Loucy (cell line): ENCODE measurements around the gene MPZ.

Experiments used
- EZH2phosphoT487 ChIP-seq: fragments of 200-600 bp; IDR thresholded peaks from 2 replicates; pipeline ENCODE4 v1.6.1; 2018; ENCODE audit warnings: antibody characterized with exemption, mild to moderate bottlenecking, moderate library complexity, borderline replicate concordance
- TF ChIP-seq, protein P1 (sequence below): fragments of 200-600 bp; sonication (generic); conservative IDR thresholded peaks from 2 replicates; pipeline ENCODE4 v1.5.1; 2014; ENCODE audit warnings: mild to moderate bottlenecking, antibody characterized with exemption, low read length

DNA sequence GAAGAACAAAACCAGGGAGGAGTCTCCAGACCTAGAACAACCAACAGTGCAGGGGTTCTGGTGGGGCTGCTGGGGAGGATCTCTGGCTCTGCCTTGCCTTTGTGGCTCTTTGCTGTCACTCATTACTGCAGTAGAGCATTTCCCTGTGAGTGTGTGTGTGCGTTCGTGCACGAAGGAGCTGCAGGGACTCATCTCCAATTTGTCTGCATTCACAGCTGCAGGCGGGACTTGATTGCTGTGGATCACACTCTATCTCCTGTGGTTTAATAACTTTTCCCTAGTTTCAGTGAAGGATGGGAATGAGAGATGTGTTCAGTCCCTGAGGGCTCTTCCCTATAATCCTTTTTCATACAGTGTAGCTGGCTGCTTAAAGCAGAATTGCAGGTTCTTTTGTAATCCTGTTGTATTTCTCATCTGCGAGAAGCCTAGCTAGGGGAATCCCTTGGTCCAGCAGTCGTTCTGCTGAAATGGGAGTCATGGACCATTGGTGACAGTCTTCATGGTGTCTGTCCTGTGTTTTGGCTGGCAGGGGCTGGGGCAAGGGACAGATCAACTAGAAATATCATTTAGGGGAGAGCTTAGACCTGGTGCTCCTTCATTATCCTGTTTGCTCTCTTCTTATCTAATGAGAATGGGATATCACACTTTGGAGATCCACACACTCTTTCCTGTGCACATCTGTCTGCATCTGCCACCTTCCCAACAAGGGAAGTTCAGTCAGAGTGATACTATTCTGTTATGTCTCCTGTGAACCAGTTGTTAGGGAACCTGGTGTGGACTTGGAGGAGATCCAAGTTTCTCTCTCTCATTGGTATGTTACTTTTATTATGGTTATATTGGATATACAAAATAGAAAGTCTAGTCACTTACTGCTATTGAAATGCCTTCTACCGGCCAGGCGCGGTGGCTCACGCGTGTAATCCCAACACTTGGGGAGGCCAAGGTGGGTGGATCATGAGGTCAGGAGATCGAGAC is 48.2 kb downstream of the MPZ start:
- TF ChIP-seq, protein P1, sequence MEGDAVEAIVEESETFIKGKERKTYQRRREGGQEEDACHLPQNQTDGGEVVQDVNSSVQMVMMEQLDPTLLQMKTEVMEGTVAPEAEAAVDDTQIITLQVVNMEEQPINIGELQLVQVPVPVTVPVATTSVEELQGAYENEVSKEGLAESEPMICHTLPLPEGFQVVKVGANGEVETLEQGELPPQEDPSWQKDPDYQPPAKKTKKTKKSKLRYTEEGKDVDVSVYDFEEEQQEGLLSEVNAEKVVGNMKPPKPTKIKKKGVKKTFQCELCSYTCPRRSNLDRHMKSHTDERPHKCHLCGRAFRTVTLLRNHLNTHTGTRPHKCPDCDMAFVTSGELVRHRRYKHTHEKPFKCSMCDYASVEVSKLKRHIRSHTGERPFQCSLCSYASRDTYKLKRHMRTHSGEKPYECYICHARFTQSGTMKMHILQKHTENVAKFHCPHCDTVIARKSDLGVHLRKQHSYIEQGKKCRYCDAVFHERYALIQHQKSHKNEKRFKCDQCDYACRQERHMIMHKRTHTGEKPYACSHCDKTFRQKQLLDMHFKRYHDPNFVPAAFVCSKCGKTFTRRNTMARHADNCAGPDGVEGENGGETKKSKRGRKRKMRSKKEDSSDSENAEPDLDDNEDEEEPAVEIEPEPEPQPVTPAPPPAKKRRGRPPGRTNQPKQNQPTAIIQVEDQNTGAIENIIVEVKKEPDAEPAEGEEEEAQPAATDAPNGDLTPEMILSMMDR: no peak
- TF ChIP-seq EZH2phosphoT487: no peak
